Left lung (tissue), 10 donors: ENCODE data around the gene EPHA3. TPM values are rescaled to one million over a fixed set of nuclear protein-coding genes. Genes with fewer than 3 reads are reported as not detected.

Experiments
- ATAC-seq: fragments of 200-7000 bp; cut with Tn5 transposase; one replicate; pipeline ENCODE4 v1.9.1; 2020; ENCODE audit warnings: moderate library complexity
- DNase-seq, 4 donors: peaks; one replicate each; pipeline ENCODE4 v3.0.0-alpha.2; 2013 to 2020
- H3K27ac ChIP-seq, 2 donors: fragments of 200-600 bp; sonication (generic) in 1 of 2; one replicate each; pipeline versions ENCODE4 v1.5.0 to v1.8.0; 2020 to 2021
- H3K27me3 ChIP-seq, 2 donors: fragments of 200-600 bp; sonication (generic) in 1 of 2; one replicate each; pipeline versions ENCODE4 v1.5.0 to v1.8.0; 2020 to 2021
- H3K36me3 ChIP-seq, 2 donors: fragments of 200-600 bp; sonication (generic) in 1 of 2; one replicate each; pipeline versions ENCODE4 v1.5.0 to v1.8.0; 2020 to 2021
- H3K4me1 ChIP-seq, 2 donors: fragments of 200-600 bp; one replicate each; pipeline ENCODE4 v1.8.0; 2021
- H3K4me3 ChIP-seq, 2 donors: fragments of 200-600 bp; sonication (generic) in 1 of 2; one replicate each; pipeline versions ENCODE4 v1.5.0 to v1.8.0; 2020 to 2021; ENCODE audit warnings: mild to moderate bottlenecking in 1 of 2
- H3K9me3 ChIP-seq, 2 donors: fragments of 200-600 bp; sonication (generic) in 1 of 2; one replicate each; pipeline versions ENCODE4 v1.5.0 to v1.8.0; 2020 to 2021
- CTCF ChIP-seq, 2 donors: fragments of 200-600 bp; sonication (generic) in 1 of 2; IDR thresholded peaks; one replicate each; pipeline versions ENCODE4 v1.5.0 to v1.8.0; 2021; ENCODE audit warnings: antibody characterized with exemption in 2 of 2
- intact Hi-C, 2 donors: fragments of 100-400 bp; cut with DNase I; formaldehyde crosslinking; loops; one replicate each; pipeline versions ENCODE4 v1.11.2 to v1.14.2; 2022
- polyA plus RNA-seq, 6 donors: library from polyadenylated mRNA; unstranded; fragments of 120-200 nt; gene quantifications; one replicate each; pipeline ENCODE4 v1.2.1, GENCODE V29; 2013; ENCODE audit not compliant: insufficient read length in 6 of 6
- total RNA-seq, 2 donors: library from RNA; stranded (reverse); fragmentation: NEBNext Ultra II Directional; extraction: Animal tissue kit (Norgen Biotek cat#: 25700); gene quantifications; one replicate each; pipeline ENCODE4 v1.2.1, GENCODE V29; 2021
- donor health status: DM: no; HTN: yes; CAD: no.
- donor health status: DM: no; HTN: no; CAD: no.

The EPHA3 gene
- total and polyA plus RNA-seq, 8 donors = 1.9 to 13.9 (median 11.1) TPM

- no peaks in the 10 kb centered on the region for H3K4me1 ChIP-seq
- ATAC-seq = no peak
- intact Hi-C loops = no loop called here
Observed at GRCh38 chr3:89306540-89306939, 199.1 kb downstream of the EPHA3 start.

GRCh38 chr3:89311581-89311980 lies 204.2 kb downstream of the EPHA3 start:
- H3K4me3 ChIP-seq = no peak overlapping the region
- TF ChIP-seq CTCF (IDR thresholded peaks at IDR 0.05) = no peak
- no peaks in the 10 kb centered on the region for H3K36me3 ChIP-seq
- H3K9me3 ChIP-seq = no peaks in the 10 kb centered on the region
- intact Hi-C loops = no loop called here
- H3K27ac ChIP-seq = no peak overlapping the region
- ATAC-seq (no peak), DNase-seq (peak in 1 of 4 donors; percentile 8)
- H3K27me3 ChIP-seq = no peaks in the 10 kb centered on the region
- H3K4me1 ChIP-seq = no peaks in the 10 kb centered on the region

More at GRCh38 chr3:89306540-89306939, 199.1 kb downstream of the EPHA3 start:
- no peak overlapping the region for H3K4me3 ChIP-seq
- H3K9me3 ChIP-seq = no peaks in the 10 kb centered on the region
- no peak for TF ChIP-seq CTCF (IDR thresholded peaks at IDR 0.05)
- no peak overlapping the region for H3K27ac ChIP-seq
- no peaks in the 10 kb centered on the region for H3K36me3 ChIP-seq
- H3K27me3 ChIP-seq = no peaks in the 10 kb centered on the region
- DNase-seq = no peak

GRCh38 chr3:89312141-89312540 lies 204.7 kb downstream of the EPHA3 start:
- no peak for TF ChIP-seq CTCF (IDR thresholded peaks at IDR 0.05)
- Histone ChIP-seq H3K4me3 (no peak overlapping the region), H3K4me1 (no peaks in the 10 kb centered on the region), H3K36me3 (no peaks in the 10 kb centered on the region), H3K27me3 (no peaks in the 10 kb centered on the region), H3K9me3 (no peaks in the 10 kb centered on the region), H3K27ac (no peak overlapping the region)
- no peak for ATAC-seq
- DNase-seq = no peak
- intact Hi-C loops = no loop called here

- Histone ChIP-seq H3K27me3 (no peaks in the 10 kb centered on the region), H3K36me3 (no peaks in the 10 kb centered on the region), H3K4me3 (no peak overlapping the region), H3K27ac (no peak overlapping the region), H3K9me3 (no peaks in the 10 kb centered on the region), H3K4me1 (no peaks in the 10 kb centered on the region)
- peak in 1 of 4 donors; percentile 33 for DNase-seq
- intact Hi-C loops = no loop called here
- TF ChIP-seq CTCF (IDR thresholded peaks at IDR 0.05) = no peak
- no peak for ATAC-seq
Observed at GRCh38 chr3:89314454-89315098, 207.2 kb downstream of the EPHA3 start.

GRCh38 chr3:89315750-89316470 lies 208.5 kb downstream of the EPHA3 start:
- Histone ChIP-seq H3K27me3 (no peaks in the 10 kb centered on the region), H3K9me3 (no peaks in the 10 kb centered on the region), H3K27ac (no peak overlapping the region), H3K4me1 (no peaks in the 10 kb centered on the region), H3K36me3 (no peaks in the 10 kb centered on the region), H3K4me3 (no peak overlapping the region)
- intact Hi-C loops = no loop called here
- no peak for DNase-seq
- no peak for TF ChIP-seq CTCF (IDR thresholded peaks at IDR 0.05)
- ATAC-seq = peak; percentile 52
